PC-3 (cell line): ENCODE measurements around the gene CYBC1. TPM values are rescaled to one million over a fixed set of nuclear protein-coding genes. Genes with fewer than 3 reads are reported as not detected.

Source experiments
- ATAC-seq: fragments of 200-7000 bp; cut with Tn5 transposase; 2 replicates; pipeline ENCODE4 v1.9.1; 2020; ENCODE audit warnings: mild to moderate bottlenecking, moderate library complexity
- BruUV-seq: library from RNA; stranded (reverse); fragments of 400-500 nt; replicated peaks from 2 replicates; lab custom pipeline; 2021; lab: Mats Ljungman, UMichigan
- CTCF ChIA-PET: fragments of 300-600 bp; sonication (Branson Sonifier 250); formaldehyde crosslinking; loops from one replicate; lab custom pipeline; 2022; ENCODE audit warnings: antibody characterized with exemption; lab: Charles Lee
- POLR2A ChIA-PET: fragments of 300-600 bp; sonication (Branson Sonifier 250); formaldehyde crosslinking; loops from one replicate; lab custom pipeline; 2022; ENCODE audit warnings: antibody characterized with exemption; ENCODE audit not compliant: unreplicated experiment; lab: Charles Lee
- DNase-seq: peaks from one replicate; pipeline ENCODE4 v3.0.0-alpha.2; 2015
- H2AFZ ChIP-seq: fragments of 300-600 bp; sonication (generic); 2 replicates; pipeline ENCODE4 v1.6.0; 2016; ENCODE audit warnings: antibody characterized with exemption, low read length
- H3F3A ChIP-seq: fragments of 300-600 bp; sonication (generic); one replicate; pipeline ENCODE4 v1.6.0; 2017; ENCODE audit warnings: antibody characterized with exemption, low read length, control low read depth, mild to moderate bottlenecking; ENCODE audit not compliant: unreplicated experiment
- H3K27ac ChIP-seq: fragments of 300-600 bp; sonication (generic); 2 replicates; pipeline ENCODE4 v1.5.1; 2016; ENCODE audit warnings: mild to moderate bottlenecking, low read length
- H3K27me3 ChIP-seq: fragments of 300-600 bp; sonication (generic); 2 replicates; pipeline ENCODE4 v1.6.1; 2016; ENCODE audit warnings: low read length, mixed read lengths
- H3K36me3 ChIP-seq: fragments of 300-600 bp; sonication (generic); 2 replicates; pipeline ENCODE4 v1.6.1; 2016; ENCODE audit warnings: low read depth, mixed run types, low read length, mixed read lengths
- H3K4me1 ChIP-seq: fragments of 300-600 bp; sonication (generic); 2 replicates; pipeline ENCODE4 v1.5.1; 2016; ENCODE audit warnings: low read length; ENCODE audit not compliant: insufficient read depth
- H3K4me2 ChIP-seq: fragments of 300-600 bp; sonication (generic); 2 replicates; pipeline ENCODE4 v1.6.0; 2016; ENCODE audit warnings: low read length
- H3K4me3 ChIP-seq: fragments of 300-600 bp; sonication (generic); 2 replicates; pipeline ENCODE4 v1.5.1; 2016; ENCODE audit warnings: mild to moderate bottlenecking, low read length, mixed read lengths
- H3K79me2 ChIP-seq: fragments of 300-600 bp; sonication (generic); 2 replicates; pipeline ENCODE4 v1.6.1; 2017; ENCODE audit warnings: low read length, mixed read lengths
- H3K9ac ChIP-seq: fragments of 300-600 bp; sonication (generic); 2 replicates; pipeline ENCODE4 v1.6.0; 2016; ENCODE audit warnings: mild to moderate bottlenecking, low read length
- H3K9me2 ChIP-seq: fragments of 300-600 bp; sonication (generic); replicated peaks from 2 replicates; pipeline ENCODE4 v1.6.1; 2016; ENCODE audit warnings: mixed run types, low read length, mixed read lengths
- H3K9me3 ChIP-seq: fragments of 300-600 bp; sonication (generic); 2 replicates; pipeline ENCODE4 v1.6.1; 2016; ENCODE audit warnings: low read length, mixed read lengths
- H4K20me1 ChIP-seq: fragments of 300-600 bp; sonication (generic); 2 replicates; pipeline ENCODE4 v1.6.1; 2016; ENCODE audit warnings: low read length, mixed read lengths
- CTCF ChIP-seq: fragments of 300-600 bp; sonication (generic); conservative IDR thresholded peaks from 2 replicates; pipeline ENCODE4 v1.5.1; 2017; ENCODE audit warnings: antibody characterized with exemption, low read depth, mild to moderate bottlenecking, low read length
- EZH2 ChIP-seq: fragments of 300-600 bp; sonication (generic); IDR thresholded peaks from one replicate; pipeline ENCODE4 v1.6.1; 2017; ENCODE audit warnings: antibody characterized with exemption, mild to moderate bottlenecking, low read length; ENCODE audit not compliant: unreplicated experiment
- EZH2phosphoT487 ChIP-seq: fragments of 300-600 bp; sonication (generic); IDR thresholded peaks from 2 replicates; pipeline ENCODE4 v1.6.1; 2018; ENCODE audit warnings: mild to moderate bottlenecking, antibody characterized with exemption, low read length, borderline replicate concordance
- intact Hi-C: fragments of 100-400 bp; cut with micrococcal nuclease; formaldehyde crosslinking; loops from 2 replicates; pipeline ENCODE4 v1.9.0; 2023
- total RNA-seq: library from RNA; depleted of rRNA; stranded (reverse); fragments of >200 nt; gene quantifications from 2 replicates; pipeline ENCODE4 v1.2.3, GENCODE V29; 2014

The CYBC1 gene
- total RNA-seq, 1 experiment from 2014 or later = 77.2 TPM

- ChIA-PET CTCF (no interaction called here), POLR2A (no interaction called here)
- H3K4me1 ChIP-seq = peaks cover 9% of the 10 kb centered on the region
- no peak for ATAC-seq
- H3K4me2 ChIP-seq = no peak overlapping the region
- DNase-seq = no peak
- H3K36me3 ChIP-seq = no peaks in the 10 kb centered on the region
- peaks cover 15% of the 10 kb centered on the region for H3K79me2 ChIP-seq
- no TSS peak for BruUV-seq
- H3K9me2 ChIP-seq = no peaks in the 10 kb centered on the region
- H3K27ac ChIP-seq = no peak overlapping the region
- no peaks in the 10 kb centered on the region for H3F3A ChIP-seq
- no peak overlapping the region for H2AFZ ChIP-seq
- no peak overlapping the region for H3K9ac ChIP-seq
- H4K20me1 ChIP-seq = no peaks in the 10 kb centered on the region
- intact Hi-C loops = no loop called here
- no peak overlapping the region for H3K4me3 ChIP-seq
- H3K27me3 ChIP-seq = no peaks in the 10 kb centered on the region
- no peaks in the 10 kb centered on the region for H3K9me3 ChIP-seq
- TF ChIP-seq CTCF = no peak
- no peak for TF ChIP-seq EZH2
- TF ChIP-seq EZH2phosphoT487 = no peak
These were observed 5.0 kb downstream of the CYBC1 start for GRCh38 chr17:82445542-82445941.

- no TSS peak for BruUV-seq
- Histone ChIP-seq H3K4me2 (no peak overlapping the region), H3K9me2 (no peaks in the 10 kb centered on the region), H3K9me3 (no peaks in the 10 kb centered on the region), H3K9ac (no peak overlapping the region), H3F3A (no peaks in the 10 kb centered on the region), H3K79me2 (peaks cover 11% of the 10 kb centered on the region), H3K4me3 (no peak overlapping the region), H3K27ac (no peak overlapping the region), H3K4me1 (peaks cover 8% of the 10 kb centered on the region), H2AFZ (no peak overlapping the region), H4K20me1 (no peaks in the 10 kb centered on the region), H3K27me3 (no peaks in the 10 kb centered on the region), H3K36me3 (no peaks in the 10 kb centered on the region)
- ChIA-PET CTCF (no interaction called here), POLR2A (no interaction called here)
- DNase-seq (no peak), ATAC-seq (no peak)
- intact Hi-C loops = no loop called here
- TF ChIP-seq EZH2phosphoT487 = no peak
- no peak for TF ChIP-seq EZH2
- TF ChIP-seq CTCF = no peak
These were observed 5.5 kb downstream of the CYBC1 start for GRCh38 chr17:82444941-82445521.

GRCh38 chr17:82444284-82444893 is 6.2 kb downstream of the CYBC1 start:
- H3K27ac ChIP-seq = no peak overlapping the region
- POLR2A ChIA-PET = no interaction called here
- no peak overlapping the region for H3K9ac ChIP-seq
- H3K9me2 ChIP-seq = no peaks in the 10 kb centered on the region
- no peaks in the 10 kb centered on the region for H3K9me3 ChIP-seq
- CTCF ChIA-PET = no interaction called here
- ATAC-seq (no peak), DNase-seq (no peak)
- intact Hi-C loops = no loop called here
- H4K20me1 ChIP-seq = no peaks in the 10 kb centered on the region
- no peak overlapping the region for H2AFZ ChIP-seq
- H3K4me3 ChIP-seq = no peak overlapping the region
- H3K36me3 ChIP-seq = no peaks in the 10 kb centered on the region
- peaks cover 2% of the 10 kb centered on the region; the same call in 1 of the 2 replicates for H3K4me1 ChIP-seq
- TF ChIP-seq EZH2phosphoT487 (no peak), EZH2 (no peak), CTCF (no peak)
- no peak overlapping the region for H3K4me2 ChIP-seq
- H3K27me3 ChIP-seq = no peaks in the 10 kb centered on the region
- no peaks in the 10 kb centered on the region for H3F3A ChIP-seq
- no TSS peak for BruUV-seq
- peaks cover 4% of the 10 kb centered on the region for H3K79me2 ChIP-seq
